ENCODE results near the gene MEX3D.

Gene MEX3D

GRCh38 chr19:1505991-1506881 lies 61.9 kb downstream of the MEX3D start:
- DNase-seq (ENCODE audit: low read depth in 1 of 2, low spot score in 1 of 2) = no peak
- TF ChIP-seq, protein P1, sequence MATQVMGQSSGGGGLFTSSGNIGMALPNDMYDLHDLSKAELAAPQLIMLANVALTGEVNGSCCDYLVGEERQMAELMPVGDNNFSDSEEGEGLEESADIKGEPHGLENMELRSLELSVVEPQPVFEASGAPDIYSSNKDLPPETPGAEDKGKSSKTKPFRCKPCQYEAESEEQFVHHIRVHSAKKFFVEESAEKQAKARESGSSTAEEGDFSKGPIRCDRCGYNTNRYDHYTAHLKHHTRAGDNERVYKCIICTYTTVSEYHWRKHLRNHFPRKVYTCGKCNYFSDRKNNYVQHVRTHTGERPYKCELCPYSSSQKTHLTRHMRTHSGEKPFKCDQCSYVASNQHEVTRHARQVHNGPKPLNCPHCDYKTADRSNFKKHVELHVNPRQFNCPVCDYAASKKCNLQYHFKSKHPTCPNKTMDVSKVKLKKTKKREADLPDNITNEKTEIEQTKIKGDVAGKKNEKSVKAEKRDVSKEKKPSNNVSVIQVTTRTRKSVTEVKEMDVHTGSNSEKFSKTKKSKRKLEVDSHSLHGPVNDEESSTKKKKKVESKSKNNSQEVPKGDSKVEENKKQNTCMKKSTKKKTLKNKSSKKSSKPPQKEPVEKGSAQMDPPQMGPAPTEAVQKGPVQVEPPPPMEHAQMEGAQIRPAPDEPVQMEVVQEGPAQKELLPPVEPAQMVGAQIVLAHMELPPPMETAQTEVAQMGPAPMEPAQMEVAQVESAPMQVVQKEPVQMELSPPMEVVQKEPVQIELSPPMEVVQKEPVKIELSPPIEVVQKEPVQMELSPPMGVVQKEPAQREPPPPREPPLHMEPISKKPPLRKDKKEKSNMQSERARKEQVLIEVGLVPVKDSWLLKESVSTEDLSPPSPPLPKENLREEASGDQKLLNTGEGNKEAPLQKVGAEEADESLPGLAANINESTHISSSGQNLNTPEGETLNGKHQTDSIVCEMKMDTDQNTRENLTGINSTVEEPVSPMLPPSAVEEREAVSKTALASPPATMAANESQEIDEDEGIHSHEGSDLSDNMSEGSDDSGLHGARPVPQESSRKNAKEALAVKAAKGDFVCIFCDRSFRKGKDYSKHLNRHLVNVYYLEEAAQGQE (IDR thresholded peaks at IDR 0.05; ENCODE audit: insufficient replicate concordance, low read depth) = no peak
- TF ChIP-seq SPI1 (IDR thresholded peaks at IDR 0.05; ENCODE audit: borderline replicate concordance, low read depth) (no peak), POLR2AphosphoS5 (IDR thresholded peaks at IDR 0.05; ENCODE audit: low read depth) (no peak), CTCF (IDR thresholded peaks at IDR 0.05; ENCODE audit: insufficient read depth, low read length) (no peak)
- H3K4me3 ChIP-seq (replicated peaks; ENCODE audit: insufficient read depth, low read length) = no peak overlapping the region
- peaks cover 23% of the 10 kb centered on the region for H3K27me3 ChIP-seq (ENCODE audit: insufficient read depth, poor library complexity, severe bottlenecking)
- H3K27ac ChIP-seq (replicated peaks) = no peak overlapping the region

DNA sequence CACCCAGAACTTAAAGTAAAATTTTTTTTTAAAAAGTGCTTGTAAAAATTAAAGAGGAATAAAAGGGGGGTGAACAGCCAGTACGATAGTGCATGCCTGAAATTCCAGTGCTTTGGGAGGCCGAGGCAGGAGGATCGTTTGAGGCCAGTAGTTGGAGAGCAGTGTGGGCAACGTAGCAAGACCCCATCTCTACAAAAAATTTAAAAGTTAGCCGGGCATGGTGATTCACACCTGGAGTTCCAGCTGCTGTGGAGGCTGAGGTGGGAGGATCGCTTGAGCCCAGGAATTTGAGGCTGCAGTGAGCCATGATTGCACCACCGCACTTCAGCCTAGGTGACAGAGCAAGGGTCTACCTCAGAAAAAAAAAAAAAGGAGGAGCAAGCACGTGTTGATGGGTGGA lies 63.1 kb downstream of the MEX3D start:
- Histone ChIP-seq H3K27me3 (ENCODE audit: insufficient read depth, poor library complexity, severe bottlenecking) (peaks cover 14% of the 10 kb centered on the region), H3K27ac (replicated peaks) (no peak overlapping the region), H3K4me3 (replicated peaks; ENCODE audit: insufficient read depth, low read length) (no peak overlapping the region)
- TF ChIP-seq SPI1 (IDR thresholded peaks at IDR 0.05; ENCODE audit: borderline replicate concordance, low read depth) (no peak), POLR2AphosphoS5 (IDR thresholded peaks at IDR 0.05; ENCODE audit: low read depth) (no peak), CTCF (IDR thresholded peaks at IDR 0.05; ENCODE audit: insufficient read depth, low read length) (no peak), GABPA (IDR thresholded peaks at IDR 0.05; ENCODE audit: low read depth) (no peak)
- TF ChIP-seq, protein P1 (IDR thresholded peaks at IDR 0.05; ENCODE audit: insufficient replicate concordance, low read depth) = no peak
- DNase-seq (ENCODE audit: low read depth in 1 of 2, low spot score in 1 of 2) = no peak
